ENCODE results near the gene DARS1.
A peak's percentile ranks its signal among the peaks of the same experiment; 100 is the strongest.

Gene DARS1

DNA sequence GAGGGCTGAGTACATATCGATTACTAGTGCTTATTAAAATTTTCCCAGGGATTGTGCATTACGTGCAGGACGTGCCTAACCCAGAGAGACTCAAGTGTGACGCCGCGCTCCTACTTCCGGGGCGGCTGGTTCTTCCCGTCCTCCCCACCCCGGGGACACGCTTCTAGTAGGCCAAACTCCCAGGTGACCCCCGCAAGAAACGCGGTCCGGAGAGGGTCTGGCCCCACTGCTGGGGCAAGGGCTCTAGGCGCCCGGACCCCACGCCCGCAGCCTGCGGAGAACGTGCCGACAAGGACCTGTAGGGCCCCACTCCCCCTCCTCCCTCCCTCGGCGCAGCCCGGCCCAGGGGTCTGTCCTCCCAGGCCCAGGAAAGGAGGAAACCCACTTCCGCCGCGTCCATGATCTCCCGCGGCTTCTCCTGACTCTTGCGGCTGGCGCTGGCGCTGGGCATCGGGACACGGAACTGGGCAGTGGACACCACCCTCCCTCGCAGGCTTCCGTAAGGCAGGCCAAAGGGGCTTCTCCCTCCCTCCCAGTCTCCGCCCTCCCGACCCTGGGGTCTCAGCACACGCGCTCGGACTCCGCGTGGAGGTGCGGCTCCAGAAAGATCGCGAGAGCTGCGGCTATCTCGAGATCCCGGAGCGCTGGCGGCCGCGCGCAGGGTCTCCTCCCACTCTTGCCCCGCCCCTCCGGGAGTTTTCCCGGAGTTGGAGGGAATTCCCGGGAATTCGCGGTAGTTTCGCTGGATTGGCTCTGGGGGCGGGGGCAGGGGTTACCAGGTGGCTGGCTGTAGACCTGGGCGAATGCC is at the start of gene DARS1:
TSS of gene DARS1 (minus strand) at position 609 of the 808 bp plus-strand sequence. CDS start at position 451, 158 bp downstream.
- peak; percentile 65 to 81 for DNase-seq (ENCODE audit: low read depth in 2 of 2)

DNA sequence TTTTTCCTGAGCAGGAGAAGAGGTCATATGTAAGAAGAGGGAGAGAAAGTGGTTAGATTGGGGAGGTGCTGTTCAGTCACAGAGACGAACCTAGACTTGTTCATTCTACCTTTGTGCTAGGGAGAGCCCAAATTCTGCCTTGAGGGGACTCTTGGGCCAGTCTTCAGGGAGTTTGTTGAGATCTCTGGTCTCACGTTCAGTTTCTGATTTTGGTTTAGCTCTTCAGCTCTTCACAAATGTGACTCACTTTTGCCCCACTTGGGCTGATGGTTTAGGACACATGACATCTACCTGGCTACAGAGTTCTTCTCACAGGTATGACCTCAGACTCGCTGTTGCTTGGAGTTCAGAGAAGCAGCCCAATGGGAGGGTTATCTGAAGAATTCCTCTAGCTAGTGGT is 49.2 kb upstream of the DARS1 start:
- no peak for DNase-seq (ENCODE audit: low read depth in 2 of 2)

DNA sequence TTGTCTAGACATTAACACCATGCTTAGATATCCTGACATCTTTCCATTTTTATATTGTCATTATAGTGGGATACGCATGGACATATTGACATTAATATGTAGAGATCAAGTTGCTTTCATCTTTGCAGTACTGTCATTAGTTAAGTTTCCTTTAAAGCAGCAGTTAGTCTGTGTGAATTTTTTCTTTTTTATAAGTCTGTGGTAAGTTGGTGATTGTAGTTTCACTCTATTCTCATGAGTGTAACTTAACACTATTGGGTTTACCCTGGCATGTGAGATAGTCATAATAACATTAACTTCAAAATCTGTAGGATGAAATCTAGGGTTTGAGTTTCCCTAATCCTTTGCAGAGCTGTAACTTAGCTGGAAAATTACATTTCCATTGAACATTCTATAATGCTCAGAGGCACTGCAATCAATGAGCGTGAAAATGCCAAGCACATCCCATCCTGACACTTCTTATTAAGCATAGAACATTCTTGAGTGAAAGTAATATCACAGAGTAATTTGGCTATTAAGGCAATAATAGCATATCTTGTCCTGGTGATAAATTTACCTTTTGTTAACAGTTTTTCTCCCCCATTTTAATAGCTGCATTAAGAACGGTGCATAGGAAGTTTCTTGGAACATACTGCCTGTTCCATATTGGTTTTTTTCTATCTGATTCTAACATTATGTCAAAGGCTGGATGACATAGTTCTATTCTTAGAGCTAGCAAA is 47.5 kb upstream of the DARS1 start:
- DNase-seq (ENCODE audit: low read depth in 2 of 2), result no peak

DNA sequence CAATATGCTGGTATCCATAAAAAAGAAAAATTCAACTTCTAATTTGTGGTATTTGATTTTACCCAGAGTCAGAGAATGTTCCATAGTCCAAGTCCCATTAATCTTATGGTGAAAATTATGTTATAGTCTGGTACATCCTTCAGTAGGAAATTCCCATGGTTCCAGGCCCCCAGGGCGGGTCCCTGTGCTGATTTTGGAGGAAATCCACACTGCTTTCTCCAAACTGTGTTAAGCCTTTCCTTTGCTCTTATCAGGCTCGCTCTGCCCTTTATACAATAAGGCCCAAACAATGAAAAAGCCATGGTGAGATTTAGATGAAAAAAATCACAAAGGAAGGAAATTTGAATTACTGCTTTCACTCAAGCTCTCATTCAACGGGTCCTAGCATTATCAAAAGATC is 46.8 kb upstream of the DARS1 start:
- no peak for DNase-seq (ENCODE audit: low read depth in 2 of 2)

DNA sequence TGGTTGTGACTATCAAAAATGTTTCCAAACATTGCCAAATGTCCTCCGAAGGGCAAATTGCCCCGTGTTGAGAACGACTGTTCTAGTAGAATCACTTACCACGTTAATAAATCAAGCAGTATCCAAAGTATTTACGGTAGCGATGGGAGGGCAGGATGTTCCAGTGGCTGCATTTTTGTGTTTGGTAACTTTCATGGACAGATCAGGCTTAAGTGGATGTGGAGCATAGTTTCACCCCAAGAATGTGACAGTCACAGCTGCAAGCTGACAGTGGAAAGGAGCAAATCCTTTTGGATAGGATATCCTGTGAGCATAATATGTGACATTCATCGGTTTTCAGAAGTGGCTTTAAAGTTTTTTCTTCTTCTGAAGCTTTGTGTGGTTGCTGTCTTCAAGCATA is 46.3 kb upstream of the DARS1 start:
- no peak for DNase-seq (ENCODE audit: low read depth in 2 of 2)

DNA sequence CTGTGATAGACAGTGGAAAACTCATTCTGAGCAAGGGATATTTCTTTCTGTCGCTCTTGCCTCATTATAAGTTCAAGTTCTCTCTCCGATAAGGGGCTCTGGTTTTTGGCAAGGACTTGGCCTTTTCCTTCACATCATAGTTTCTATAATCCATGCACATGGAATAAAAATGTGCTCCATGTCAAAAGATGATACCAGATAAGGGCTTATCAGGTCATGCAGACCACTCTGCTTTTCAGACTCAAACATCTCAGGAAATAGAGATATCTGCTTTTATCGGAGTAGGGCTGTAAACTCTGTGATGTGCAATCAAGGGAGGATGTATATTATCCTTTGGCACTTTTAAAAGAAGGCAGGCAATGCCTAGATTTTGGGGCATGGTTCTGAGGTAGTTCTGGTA is 45.0 kb upstream of the DARS1 start:
- no peak for DNase-seq (ENCODE audit: low read depth in 2 of 2)

DNA sequence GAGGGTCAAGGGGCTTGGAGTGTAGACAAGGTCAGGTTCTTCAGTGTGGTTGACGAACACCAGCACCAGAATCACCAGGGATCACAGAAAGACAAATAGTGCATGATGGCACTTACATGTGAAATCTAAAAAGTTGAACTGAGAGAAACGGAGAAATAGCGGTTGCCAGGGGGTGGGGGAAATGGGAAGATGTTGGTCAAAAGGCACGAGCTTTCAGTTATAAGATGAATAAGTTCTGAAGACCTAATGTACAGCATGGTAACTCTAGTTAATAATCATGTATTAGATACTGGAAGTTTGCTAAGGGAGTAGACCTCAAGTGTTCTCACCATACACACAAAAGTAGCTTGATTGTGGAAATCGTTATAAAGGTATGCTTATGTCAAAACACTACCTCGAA is 43.7 kb upstream of the DARS1 start:
- no peak for DNase-seq (ENCODE audit: low read depth in 2 of 2)

DNA sequence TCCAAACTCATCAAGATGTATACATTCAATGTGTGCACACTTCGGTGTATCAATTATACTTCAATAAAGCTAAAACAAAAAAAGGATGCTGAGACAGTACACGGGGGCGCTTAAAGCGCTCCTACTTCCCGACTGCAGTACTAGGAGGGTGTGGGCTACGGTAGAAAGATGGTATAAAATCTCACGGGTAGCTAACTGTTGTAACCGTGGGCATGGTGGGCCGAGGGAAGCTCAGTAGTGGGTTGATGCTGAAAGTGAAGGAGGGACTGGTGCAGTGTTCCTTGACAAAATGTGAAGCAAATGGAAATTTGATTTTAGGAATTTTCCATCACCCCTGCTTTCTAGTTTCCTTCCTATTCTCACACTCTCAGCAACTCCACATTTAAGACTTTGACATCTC is 42.6 kb upstream of the DARS1 start:
- no peak for DNase-seq (ENCODE audit: low read depth in 2 of 2)

DNA sequence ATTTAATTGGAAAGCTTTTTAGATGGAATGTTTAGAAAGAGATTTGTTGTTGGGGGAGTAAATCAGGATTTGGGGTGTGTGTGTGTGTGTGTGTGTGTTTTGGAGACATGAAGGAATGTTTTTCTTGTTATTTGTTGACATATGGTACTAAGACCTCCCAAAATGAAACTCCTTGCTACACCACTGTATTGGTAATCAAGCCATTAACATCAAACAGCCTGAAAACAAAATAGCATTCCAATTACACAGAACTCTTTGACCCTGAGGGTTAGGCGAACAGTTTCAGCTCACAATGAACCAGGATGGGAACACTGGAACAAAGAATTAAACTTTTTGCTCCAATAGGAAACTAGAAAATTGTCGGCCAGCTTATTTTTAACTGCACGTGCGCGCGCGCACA is 41.7 kb upstream of the DARS1 start:
- no peak for DNase-seq (ENCODE audit: low read depth in 2 of 2)

DNA sequence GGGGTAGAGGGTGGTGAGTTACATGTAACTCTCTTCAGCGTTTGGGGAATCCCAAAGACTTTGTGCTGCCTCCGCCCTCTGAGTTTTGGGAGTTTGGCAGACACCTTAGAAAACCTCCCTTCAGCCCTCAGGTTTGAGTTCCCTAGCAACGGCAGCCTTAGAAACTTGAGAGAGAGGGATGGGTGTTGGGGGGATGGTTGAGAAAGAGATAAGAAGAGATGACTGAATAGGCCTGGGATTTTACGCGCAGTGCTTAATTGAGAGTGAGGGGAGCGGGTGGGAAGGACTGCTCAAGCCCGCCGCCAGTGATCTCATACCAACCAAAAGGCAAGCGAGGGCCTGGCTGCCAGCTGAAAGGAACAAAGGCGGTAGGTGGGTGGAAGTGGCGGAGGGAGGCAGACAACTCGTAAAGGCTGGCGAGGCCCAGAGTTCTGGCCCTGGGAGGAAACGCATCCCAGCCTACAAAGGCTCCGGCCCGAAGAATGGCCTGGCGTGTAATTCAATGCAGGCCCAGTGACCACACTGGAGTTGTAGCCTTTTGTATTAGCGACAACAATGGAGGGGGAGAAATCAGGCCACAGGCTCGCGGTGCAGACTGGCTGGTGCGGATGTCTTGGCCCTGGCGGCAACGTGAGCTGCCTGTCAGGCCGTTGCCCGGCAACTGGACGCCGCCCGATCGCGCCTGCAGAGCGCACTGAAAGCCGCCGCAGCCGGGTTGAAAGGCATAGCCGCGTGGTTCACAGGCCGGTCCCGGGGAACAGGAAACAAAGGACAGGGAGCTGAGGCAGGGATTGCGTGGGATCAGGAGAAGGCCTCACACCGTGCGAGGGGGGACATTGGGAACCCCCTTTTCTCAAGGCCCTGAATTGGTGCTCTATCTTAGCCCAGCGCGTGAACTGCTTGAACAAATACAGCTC is 39.9 kb upstream of the DARS1 start:
- DNase-seq (ENCODE audit: low read depth in 2 of 2), result peak in 1 of 2 experiments; percentile 20

DNA sequence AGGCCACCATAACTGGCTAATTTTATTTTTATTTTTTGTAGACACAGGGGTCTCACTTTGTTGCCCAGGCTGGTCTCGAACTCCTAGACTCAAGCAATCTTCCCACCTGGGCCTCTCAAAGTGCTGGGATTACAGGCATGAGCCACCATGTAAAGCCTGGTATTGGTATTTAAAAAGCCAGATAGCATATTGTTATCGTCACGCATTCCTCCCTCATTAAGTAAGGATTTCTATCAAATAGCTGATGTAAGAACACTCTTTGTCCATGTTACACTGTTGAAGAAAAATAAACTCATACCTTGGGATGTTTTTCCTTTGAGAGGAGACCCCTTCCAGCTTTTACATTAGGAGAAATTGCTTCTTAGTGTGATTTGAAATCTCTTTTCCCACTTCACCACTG is 39.2 kb upstream of the DARS1 start:
- no peak for DNase-seq (ENCODE audit: low read depth in 2 of 2)

DNA sequence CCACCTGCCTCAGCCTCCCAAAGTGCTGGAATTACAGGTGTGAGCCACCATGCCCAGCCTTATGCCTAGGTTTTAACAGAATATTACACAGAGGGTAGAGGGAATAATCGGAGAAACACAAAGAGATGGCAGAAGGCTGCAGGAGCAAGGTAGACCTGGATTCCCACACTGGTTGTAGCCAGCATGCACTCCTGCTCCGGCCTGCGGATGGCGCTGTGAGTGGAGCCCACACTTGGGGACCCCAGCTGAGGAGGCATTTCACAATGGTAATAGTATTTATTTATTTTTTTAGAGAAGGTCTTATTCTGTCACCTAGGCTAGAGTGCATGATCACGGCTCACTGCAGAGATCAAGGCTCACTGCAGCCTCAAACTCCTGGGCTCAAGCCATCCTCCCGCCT is 38.8 kb upstream of the DARS1 start:
- no peak for DNase-seq (ENCODE audit: low read depth in 2 of 2)

DNA sequence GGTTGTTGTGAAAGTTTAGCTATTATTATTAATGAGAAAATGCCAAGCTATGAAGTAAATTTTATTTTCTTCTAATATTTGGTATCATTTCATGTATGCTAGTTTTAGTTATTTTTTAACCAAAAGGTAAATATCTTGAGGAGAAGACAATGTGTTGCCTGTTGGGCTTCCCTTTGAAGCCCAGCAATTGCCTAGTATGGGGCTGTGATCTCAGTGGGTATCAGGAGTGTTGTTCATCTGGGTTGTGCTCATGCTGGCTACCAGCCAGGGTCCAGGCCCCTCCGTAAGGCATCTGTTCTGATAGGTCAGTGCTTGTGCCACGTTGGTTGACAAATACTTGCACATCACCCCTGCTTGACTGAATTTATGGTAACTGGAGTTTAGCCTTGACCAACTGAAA is 38.0 kb upstream of the DARS1 start:
- no peak for DNase-seq (ENCODE audit: low read depth in 2 of 2)

DNA sequence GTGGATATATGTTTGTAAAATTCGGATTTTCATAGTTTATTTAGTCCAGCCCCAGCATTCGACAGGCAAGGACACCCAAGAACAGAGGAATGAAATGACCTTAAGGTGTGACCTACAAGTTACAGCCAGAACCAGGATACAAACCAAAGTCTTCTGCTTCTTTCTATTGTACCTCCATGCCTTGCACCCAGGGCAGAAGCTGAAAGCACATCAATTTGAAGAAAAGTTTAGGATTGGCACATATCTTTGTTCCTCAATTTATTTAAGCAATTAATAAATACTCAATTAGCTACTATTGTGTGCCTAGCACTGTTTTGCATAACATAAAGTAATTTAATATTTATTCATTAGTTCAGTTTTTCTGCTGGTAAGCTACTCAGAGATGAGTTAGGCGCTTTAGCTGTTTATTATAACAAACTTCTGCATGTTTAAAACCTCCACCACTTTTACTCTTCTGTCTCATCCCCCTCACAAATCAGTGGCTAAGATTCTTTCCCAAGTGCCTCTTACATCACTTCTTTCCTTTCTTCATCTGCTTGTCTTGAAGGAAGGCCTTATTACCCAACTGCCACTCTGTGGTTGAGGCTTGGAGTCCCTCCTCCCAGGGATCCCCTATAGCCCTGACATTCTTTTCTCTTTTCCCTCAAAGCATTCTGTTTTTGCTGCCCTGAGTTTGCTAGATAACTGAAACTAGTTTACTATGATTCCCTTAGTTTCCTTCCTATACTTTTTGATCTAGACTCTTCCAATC is 37.1 kb upstream of the DARS1 start:
- no peak for DNase-seq (ENCODE audit: low read depth in 2 of 2)

DNA sequence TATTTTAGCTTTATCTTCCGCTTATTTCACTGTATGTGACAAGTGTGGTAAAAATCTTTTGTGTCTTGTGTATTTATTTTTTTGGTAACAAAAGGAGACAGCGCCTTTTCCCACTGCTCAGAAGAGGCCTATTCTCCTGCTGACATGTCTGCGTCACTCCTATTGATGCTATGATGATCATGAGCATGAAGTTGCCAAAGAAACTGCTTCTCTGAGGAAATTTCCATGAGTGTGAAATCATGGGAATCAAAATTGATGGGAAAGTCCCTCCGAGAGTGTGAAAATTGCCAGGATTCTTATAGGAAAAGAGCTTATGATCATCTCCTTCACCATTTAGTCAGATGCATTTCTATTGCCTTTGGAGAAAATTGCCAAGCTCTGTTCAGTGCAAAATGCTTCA is 36.5 kb upstream of the DARS1 start:
- no peak for DNase-seq (ENCODE audit: low read depth in 2 of 2)

DNA sequence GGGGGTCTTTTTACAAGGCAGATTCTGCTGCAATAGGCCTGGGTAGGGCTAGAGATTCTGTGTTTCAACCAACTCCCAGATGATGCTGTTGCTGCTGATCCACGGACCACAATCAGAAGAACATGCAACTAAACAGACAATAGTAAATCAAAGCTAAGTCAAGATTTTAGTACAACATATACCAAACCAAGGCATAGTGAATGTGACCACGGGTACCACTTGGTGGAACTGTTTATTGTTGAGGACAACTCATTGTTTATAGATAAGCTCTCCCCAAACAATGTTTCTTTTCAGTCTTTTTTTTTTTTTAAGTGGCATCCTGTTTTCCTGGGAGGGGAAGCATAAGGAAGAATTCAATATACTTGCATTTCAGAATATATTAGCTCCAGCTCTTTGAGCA is 36.0 kb upstream of the DARS1 start:
- DNase-seq (ENCODE audit: low read depth in 2 of 2), result no peak

DNA sequence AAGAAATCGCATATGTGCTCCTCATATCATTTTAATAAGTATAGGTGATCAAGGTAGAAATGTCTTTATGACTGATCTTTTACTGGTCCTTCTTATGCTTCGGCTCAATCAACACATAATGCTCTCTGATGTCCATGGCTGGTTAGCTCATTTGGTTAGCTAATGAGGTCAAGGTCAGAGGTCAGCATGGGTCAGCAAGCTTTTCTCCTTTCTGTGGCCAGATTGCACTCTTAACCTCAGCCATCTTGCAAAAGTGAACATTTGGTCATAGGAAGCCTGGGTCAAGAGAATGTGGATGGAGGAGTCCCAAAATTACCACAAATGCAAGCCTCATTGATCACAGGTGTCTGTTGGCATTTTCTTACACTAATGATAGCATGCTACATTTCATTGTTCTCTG is 35.4 kb upstream of the DARS1 start:
- DNase-seq (ENCODE audit: low read depth in 2 of 2), result no peak

DNA sequence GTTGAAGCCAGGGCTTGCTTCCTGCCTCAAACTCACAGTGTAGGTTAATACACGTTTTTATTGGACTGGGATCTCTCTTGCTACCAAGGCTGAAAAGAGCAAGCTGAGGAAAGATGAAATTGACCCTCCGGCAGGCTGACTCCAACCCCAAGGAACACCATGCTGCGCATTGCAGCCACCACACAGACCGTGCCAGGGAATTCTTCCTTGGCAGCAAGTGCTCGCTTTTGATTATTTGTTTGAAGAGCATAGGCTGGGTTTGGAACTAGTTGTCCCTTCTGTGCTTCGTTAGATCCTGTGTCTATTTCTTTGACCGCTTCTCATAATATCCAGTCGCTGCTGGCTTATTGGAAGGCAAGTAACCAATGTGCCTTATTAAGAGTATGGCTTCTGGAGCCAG is 34.4 kb upstream of the DARS1 start:
- no peak for DNase-seq (ENCODE audit: low read depth in 2 of 2)

DNA sequence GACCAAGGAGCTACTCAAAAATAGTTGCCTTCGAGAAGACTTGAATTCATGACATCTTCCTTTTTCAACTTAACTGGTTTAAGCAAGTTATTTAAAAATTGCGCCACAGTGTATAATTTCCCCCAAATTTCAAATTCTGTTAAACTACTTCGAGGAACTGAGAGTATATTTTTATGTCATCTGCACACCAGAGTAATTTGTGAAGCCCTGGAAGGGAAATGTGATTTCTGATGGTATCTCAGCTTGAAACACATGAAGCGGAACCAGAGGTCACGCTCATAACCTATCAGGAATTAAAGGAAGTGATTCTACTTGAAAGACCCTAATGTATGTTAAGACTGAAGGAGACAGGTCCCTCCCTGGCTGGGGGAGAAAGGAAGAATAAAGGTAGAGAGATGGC is 33.9 kb upstream of the DARS1 start:
- no peak for DNase-seq (ENCODE audit: low read depth in 2 of 2)

DNA sequence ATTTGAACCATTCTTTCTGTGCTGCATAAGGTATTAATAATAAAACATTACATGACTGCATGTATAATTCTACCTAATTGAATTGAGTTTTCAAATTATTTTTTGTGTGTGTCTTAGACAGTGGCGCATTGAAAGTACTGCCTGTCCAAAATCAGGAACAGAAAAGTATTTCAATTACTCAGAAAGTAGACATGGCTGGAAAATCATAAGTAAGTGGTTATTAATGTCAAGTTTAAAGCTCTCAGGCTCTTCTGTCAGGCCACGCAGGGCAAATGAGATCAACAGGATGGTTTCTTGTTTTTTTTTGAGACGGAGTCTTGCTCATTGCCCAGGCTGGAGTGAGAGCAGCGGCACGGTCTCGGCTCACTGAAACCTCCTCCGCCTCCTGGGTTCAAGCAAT is 32.4 kb upstream of the DARS1 start:
- no peak for DNase-seq (ENCODE audit: low read depth in 2 of 2)

DNA sequence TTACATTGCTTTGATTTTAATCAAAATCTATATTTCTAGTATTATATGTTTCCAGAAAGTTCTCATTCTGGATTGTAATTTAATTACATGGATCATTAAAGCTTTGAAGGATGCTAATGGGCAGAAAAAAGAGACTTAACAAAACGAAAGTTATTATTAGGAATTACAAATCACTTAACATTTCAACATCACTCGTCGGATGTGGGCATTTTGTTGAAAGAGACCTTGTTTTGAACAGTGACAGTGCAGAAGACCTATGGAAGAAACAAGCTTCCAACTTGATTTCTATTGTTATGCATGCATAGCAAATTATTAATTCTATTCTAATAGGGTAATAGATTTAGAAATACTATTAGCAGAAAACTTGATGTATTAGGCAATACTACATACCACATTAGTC is 31.4 kb upstream of the DARS1 start:
- no peak for DNase-seq (ENCODE audit: low read depth in 2 of 2)

DNA sequence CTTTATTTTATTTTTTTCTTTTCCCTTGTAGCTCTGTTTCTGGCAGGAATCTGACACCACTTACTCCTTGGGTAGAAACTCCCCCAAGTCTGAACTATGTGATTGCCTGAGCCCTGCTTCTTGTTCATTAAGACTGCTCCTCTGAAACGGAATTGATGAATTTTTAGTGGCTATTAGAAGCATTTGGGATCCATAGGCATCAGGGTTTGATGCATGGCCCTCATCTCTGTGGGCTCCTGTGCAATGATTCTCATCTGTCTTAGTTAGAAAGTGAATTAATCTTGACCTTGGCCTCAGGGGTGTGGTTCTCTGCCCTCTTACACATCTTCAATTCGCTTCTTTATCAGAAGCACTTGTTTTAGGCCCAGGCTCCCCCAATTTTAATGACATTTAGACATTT is 31.0 kb upstream of the DARS1 start:
- no peak for DNase-seq (ENCODE audit: low read depth in 2 of 2)
